SU-DHL-6 (cell line): ENCODE data around the gene VEGFC.

Experiments used
- EZH2phosphoT487 ChIP-seq: fragments of 200-600 bp; sonication (generic), shearing (Covaris generic); conservative IDR thresholded peaks from 2 replicates; pipeline ENCODE4 v1.6.1; 2018; ENCODE audit warnings: mild to moderate bottlenecking, antibody characterized with exemption, low read length, moderate library complexity, mixed read lengths
- TF ChIP-seq, protein P1 (sequence below): fragments of 200-600 bp; sonication (generic); IDR thresholded peaks from one replicate; pipeline ENCODE4 v1.5.1; 2017; ENCODE audit warnings: antibody characterized with exemption, mild to moderate bottlenecking, low read length, moderate library complexity; ENCODE audit not compliant: insufficient read depth, poor library complexity, severe bottlenecking

GRCh38 chr4:176769514-176769913, 23.2 kb downstream of the VEGFC start:
- TF ChIP-seq, protein P1, sequence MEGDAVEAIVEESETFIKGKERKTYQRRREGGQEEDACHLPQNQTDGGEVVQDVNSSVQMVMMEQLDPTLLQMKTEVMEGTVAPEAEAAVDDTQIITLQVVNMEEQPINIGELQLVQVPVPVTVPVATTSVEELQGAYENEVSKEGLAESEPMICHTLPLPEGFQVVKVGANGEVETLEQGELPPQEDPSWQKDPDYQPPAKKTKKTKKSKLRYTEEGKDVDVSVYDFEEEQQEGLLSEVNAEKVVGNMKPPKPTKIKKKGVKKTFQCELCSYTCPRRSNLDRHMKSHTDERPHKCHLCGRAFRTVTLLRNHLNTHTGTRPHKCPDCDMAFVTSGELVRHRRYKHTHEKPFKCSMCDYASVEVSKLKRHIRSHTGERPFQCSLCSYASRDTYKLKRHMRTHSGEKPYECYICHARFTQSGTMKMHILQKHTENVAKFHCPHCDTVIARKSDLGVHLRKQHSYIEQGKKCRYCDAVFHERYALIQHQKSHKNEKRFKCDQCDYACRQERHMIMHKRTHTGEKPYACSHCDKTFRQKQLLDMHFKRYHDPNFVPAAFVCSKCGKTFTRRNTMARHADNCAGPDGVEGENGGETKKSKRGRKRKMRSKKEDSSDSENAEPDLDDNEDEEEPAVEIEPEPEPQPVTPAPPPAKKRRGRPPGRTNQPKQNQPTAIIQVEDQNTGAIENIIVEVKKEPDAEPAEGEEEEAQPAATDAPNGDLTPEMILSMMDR: no peak
- no peak for TF ChIP-seq EZH2phosphoT487
